Liver (tissue), 9 donors: ENCODE results near the gene COMMD3. TPM values are rescaled to one million over a fixed set of nuclear protein-coding genes. Genes with fewer than 3 reads are reported as not detected.

ENCODE experiments used
- DNase-seq: peaks from one replicate; pipeline ENCODE4 v3.0.0-alpha.2; 2017; ENCODE audit warnings: low spot score
- H3K27ac ChIP-seq, 2 donors: one replicate each; pipeline ENCODE4 v1.7.0; 2013; ENCODE audit warnings: inconsistent platforms in 2 of 2, low read length in 2 of 2, control low read depth in 1 of 2, low read depth in 1 of 2, mild to moderate bottlenecking in 1 of 2
- H3K27me3 ChIP-seq, 4 donors: one replicate each; pipeline versions ENCODE4 v1.6.1 to v1.7.0; 2013; ENCODE audit warnings: low read length in 3 of 4, inconsistent platforms in 1 of 4, mild to moderate bottlenecking in 1 of 4, moderate library complexity in 1 of 4; ENCODE audit not compliant: control insufficient read depth in 4 of 4, insufficient read depth in 4 of 4
- H3K36me3 ChIP-seq, 4 donors: one replicate each; pipeline versions ENCODE4 v1.6.1 to v1.7.0; 2013; ENCODE audit warnings: low read length in 3 of 4, mild to moderate bottlenecking in 3 of 4, low read depth in 1 of 4, moderate library complexity in 1 of 4; ENCODE audit not compliant: control insufficient read depth in 4 of 4, insufficient read depth in 3 of 4
- H3K4me1 ChIP-seq, 4 donors: one replicate each; pipeline versions ENCODE4 v1.6.1 to v1.7.0; 2013; ENCODE audit warnings: low read length in 3 of 4, mild to moderate bottlenecking in 3 of 4, moderate library complexity in 1 of 4; ENCODE audit not compliant: control insufficient read depth in 4 of 4, insufficient read depth in 4 of 4
- H3K4me3 ChIP-seq, 3 donors: one replicate each; pipeline versions ENCODE4 v1.6.1 to v1.7.0; 2013; ENCODE audit warnings: low read length in 3 of 3, control low read depth in 1 of 3, low read depth in 1 of 3, mild to moderate bottlenecking in 1 of 3
- H3K9ac ChIP-seq, 2 donors: one replicate each; pipeline ENCODE4 v1.7.0; 2013; ENCODE audit warnings: low read length in 2 of 2, mild to moderate bottlenecking in 2 of 2, moderate library complexity in 2 of 2, control low read depth in 1 of 2, low read depth in 1 of 2
- H3K9me3 ChIP-seq, 4 donors: one replicate each; pipeline versions ENCODE4 v1.6.1 to v1.7.0; 2013; ENCODE audit warnings: low read length in 3 of 4; ENCODE audit not compliant: control insufficient read depth in 4 of 4
- EGR1 ChIP-seq, 2 donors: IDR thresholded peaks; 2 replicates each; pipeline ENCODE4 v1.6.1; 2016 to 2018; ENCODE audit warnings: antibody characterized with exemption in 2 of 2, low read depth in 2 of 2
- FOXA1 ChIP-seq: IDR thresholded peaks from 2 replicates; pipeline ENCODE4 v1.6.1; 2016; ENCODE audit warnings: antibody characterized with exemption
- FOXA2 ChIP-seq: IDR thresholded peaks from 2 replicates; pipeline ENCODE4 v1.6.1; 2016; ENCODE audit warnings: antibody characterized with exemption
- GABPA ChIP-seq, 2 donors: IDR thresholded peaks in 1 of 2; conservative IDR thresholded peaks in 1 of 2; 2 replicates each; pipeline ENCODE4 v1.6.1; 2016; ENCODE audit warnings: antibody characterized with exemption in 2 of 2, mild to moderate bottlenecking in 1 of 2, moderate library complexity in 1 of 2
- HNF4A ChIP-seq, 2 donors: conservative IDR thresholded peaks; 2 replicates each; pipeline ENCODE4 v1.6.1; 2016; ENCODE audit warnings: antibody characterized with exemption in 2 of 2, mild to moderate bottlenecking in 2 of 2
- HNF4G ChIP-seq: IDR thresholded peaks from 2 replicates; pipeline ENCODE4 v1.6.1; 2016; ENCODE audit warnings: antibody characterized with exemption
- JUND ChIP-seq, 2 donors: IDR thresholded peaks; 2 replicates each; pipeline ENCODE4 v1.6.1; 2016; ENCODE audit warnings: antibody characterized with exemption in 2 of 2
- MAX ChIP-seq: IDR thresholded peaks from 2 replicates; pipeline ENCODE4 v1.6.1; 2016; ENCODE audit warnings: antibody characterized with exemption
- NR2F2 ChIP-seq: IDR thresholded peaks from 2 replicates; pipeline ENCODE4 v1.6.1; 2016; ENCODE audit warnings: antibody characterized with exemption
- RAD21 ChIP-seq, 2 donors: IDR thresholded peaks; 2 replicates each; pipeline ENCODE4 v1.6.1; 2016; ENCODE audit warnings: antibody characterized with exemption in 2 of 2, mild to moderate bottlenecking in 2 of 2
- RXRA ChIP-seq, 2 donors: IDR thresholded peaks; 2 replicates each; pipeline ENCODE4 v1.6.1; 2017 to 2018; ENCODE audit warnings: antibody characterized with exemption in 2 of 2, mild to moderate bottlenecking in 1 of 2
- SP1 ChIP-seq: IDR thresholded peaks from 2 replicates; pipeline ENCODE4 v1.6.1; 2018; ENCODE audit warnings: antibody characterized with exemption, mild to moderate bottlenecking
- TAF1 ChIP-seq: conservative IDR thresholded peaks from 2 replicates; pipeline ENCODE4 v1.6.1; 2016; ENCODE audit warnings: antibody characterized with exemption, mild to moderate bottlenecking
- YY1 ChIP-seq: IDR thresholded peaks from 2 replicates; pipeline ENCODE4 v1.6.1; 2016; ENCODE audit warnings: antibody characterized with exemption, mild to moderate bottlenecking
- ZBTB33 ChIP-seq: IDR thresholded peaks from 2 replicates; pipeline ENCODE4 v1.6.1; 2016; ENCODE audit warnings: antibody characterized with exemption
- WGBS: extraction: QIAGEN DNeasy Blood & Tissue Kit; methylation state at CpG from one replicate; pipeline ENCODE4 v1.1.7; 2013; 5-methylcytosine and 5-hydroxymethylcytosine counted together
- polyA plus RNA-seq, 2 donors: library from polyadenylated mRNA; stranded (reverse) in 1 of 2; unstranded in 1 of 2; fragments of 200-250 nt in 1 of 2; fragments of >200 nt in 1 of 2; fragmentation: Nextera tagmentation in 1 of 2; extraction: Ambion mirVana in 1 of 2; gene quantifications; one replicate each; pipeline versions ENCODE4 v1.2.1 to v1.2.3, GENCODE V29; 2013 to 2015
- total RNA-seq, 2 donors: library from RNA; depleted of rRNA; stranded (reverse); fragments of >200 nt; gene quantifications; one replicate each; pipeline ENCODE4 v1.2.3, GENCODE V29; 2014
- TF ChIP-seq, protein P1 (sequence below): IDR thresholded peaks from 2 replicates; pipeline ENCODE4 v1.6.1; 2016; ENCODE audit warnings: antibody characterized with exemption
- TF ChIP-seq, protein P2 (sequence below): IDR thresholded peaks from 2 replicates; pipeline ENCODE4 v1.6.1; 2016; ENCODE audit warnings: antibody characterized with exemption, mild to moderate bottlenecking
- TF ChIP-seq, protein P3 (sequence below): fragments of 150-350 bp; IDR thresholded peaks from 2 replicates; pipeline ENCODE4 v1.5.1; 2017; ENCODE audit warnings: improper control_type of control experiment, low read depth, low read length; ENCODE audit not compliant: missing input control
- donor health status: healthy.
- donor health status: healthy.
- donor health status: healthy.
- donor health status: healthy.
- donor health status: healthy.

The COMMD3 gene
- total and polyA plus RNA-seq, 4 donors: 18.3 to 62.0 (median 25.8) TPM

GRCh38 chr10:22333167-22333974 is 17.2 kb downstream of the COMMD3 start:
- Histone ChIP-seq H3K4me1 (peaks cover 3 to 29% (median 24%) of the 10 kb centered on the region in 4 donors), H3K9ac (no peak overlapping the region), H3K36me3 (peaks cover 3 to 15% (median 13%) of the 10 kb centered on the region in 4 donors), H3K27me3 (peaks cover 0 to 26% (median 12%) of the 10 kb centered on the region in 4 donors), H3K4me3 (no peak overlapping the region), H3K9me3 (peaks cover 0 to 7% (median 1%) of the 10 kb centered on the region in 4 donors), H3K27ac (no peak overlapping the region)
- no peak for DNase-seq
- 57% methylated on average over 25 of the region's 25 CpGs for WGBS
- TF ChIP-seq RAD21 (IDR thresholded peaks at IDR 0.05) (no peak), MAX (no peak), SP1 (no peak), HNF4G (no peak), YY1 (no peak)
- TF ChIP-seq, protein P1, sequence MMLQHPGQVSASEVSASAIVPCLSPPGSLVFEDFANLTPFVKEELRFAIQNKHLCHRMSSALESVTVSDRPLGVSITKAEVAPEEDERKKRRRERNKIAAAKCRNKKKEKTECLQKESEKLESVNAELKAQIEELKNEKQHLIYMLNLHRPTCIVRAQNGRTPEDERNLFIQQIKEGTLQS: no peak

GRCh38 chr10:22333975-22334282 is 17.7 kb downstream of the COMMD3 start:
- TF ChIP-seq NR2F2: no peak
- TF ChIP-seq HNF4A (conservative IDR thresholded peaks at IDR 0.05): no peak
- TF ChIP-seq EGR1 (IDR thresholded peaks at IDR 0.05; ENCODE audit: low read depth in 2 of 2): no peak
- TF ChIP-seq ZBTB33: no peak
- TF ChIP-seq, protein P2, sequence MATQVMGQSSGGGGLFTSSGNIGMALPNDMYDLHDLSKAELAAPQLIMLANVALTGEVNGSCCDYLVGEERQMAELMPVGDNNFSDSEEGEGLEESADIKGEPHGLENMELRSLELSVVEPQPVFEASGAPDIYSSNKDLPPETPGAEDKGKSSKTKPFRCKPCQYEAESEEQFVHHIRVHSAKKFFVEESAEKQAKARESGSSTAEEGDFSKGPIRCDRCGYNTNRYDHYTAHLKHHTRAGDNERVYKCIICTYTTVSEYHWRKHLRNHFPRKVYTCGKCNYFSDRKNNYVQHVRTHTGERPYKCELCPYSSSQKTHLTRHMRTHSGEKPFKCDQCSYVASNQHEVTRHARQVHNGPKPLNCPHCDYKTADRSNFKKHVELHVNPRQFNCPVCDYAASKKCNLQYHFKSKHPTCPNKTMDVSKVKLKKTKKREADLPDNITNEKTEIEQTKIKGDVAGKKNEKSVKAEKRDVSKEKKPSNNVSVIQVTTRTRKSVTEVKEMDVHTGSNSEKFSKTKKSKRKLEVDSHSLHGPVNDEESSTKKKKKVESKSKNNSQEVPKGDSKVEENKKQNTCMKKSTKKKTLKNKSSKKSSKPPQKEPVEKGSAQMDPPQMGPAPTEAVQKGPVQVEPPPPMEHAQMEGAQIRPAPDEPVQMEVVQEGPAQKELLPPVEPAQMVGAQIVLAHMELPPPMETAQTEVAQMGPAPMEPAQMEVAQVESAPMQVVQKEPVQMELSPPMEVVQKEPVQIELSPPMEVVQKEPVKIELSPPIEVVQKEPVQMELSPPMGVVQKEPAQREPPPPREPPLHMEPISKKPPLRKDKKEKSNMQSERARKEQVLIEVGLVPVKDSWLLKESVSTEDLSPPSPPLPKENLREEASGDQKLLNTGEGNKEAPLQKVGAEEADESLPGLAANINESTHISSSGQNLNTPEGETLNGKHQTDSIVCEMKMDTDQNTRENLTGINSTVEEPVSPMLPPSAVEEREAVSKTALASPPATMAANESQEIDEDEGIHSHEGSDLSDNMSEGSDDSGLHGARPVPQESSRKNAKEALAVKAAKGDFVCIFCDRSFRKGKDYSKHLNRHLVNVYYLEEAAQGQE: no peak
- no peak for TF ChIP-seq FOXA1
- no peak for TF ChIP-seq GABPA (IDR thresholded peaks at IDR 0.05 in 1 of 2, conservative IDR thresholded peaks at IDR 0.05 in 1 of 2)
- TF ChIP-seq FOXA2: no peak
- TF ChIP-seq, protein P3, sequence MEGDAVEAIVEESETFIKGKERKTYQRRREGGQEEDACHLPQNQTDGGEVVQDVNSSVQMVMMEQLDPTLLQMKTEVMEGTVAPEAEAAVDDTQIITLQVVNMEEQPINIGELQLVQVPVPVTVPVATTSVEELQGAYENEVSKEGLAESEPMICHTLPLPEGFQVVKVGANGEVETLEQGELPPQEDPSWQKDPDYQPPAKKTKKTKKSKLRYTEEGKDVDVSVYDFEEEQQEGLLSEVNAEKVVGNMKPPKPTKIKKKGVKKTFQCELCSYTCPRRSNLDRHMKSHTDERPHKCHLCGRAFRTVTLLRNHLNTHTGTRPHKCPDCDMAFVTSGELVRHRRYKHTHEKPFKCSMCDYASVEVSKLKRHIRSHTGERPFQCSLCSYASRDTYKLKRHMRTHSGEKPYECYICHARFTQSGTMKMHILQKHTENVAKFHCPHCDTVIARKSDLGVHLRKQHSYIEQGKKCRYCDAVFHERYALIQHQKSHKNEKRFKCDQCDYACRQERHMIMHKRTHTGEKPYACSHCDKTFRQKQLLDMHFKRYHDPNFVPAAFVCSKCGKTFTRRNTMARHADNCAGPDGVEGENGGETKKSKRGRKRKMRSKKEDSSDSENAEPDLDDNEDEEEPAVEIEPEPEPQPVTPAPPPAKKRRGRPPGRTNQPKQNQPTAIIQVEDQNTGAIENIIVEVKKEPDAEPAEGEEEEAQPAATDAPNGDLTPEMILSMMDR: no peak
- no peak for TF ChIP-seq MAX
- no peak for TF ChIP-seq YY1
- TF ChIP-seq TAF1: no peak
- no peak for TF ChIP-seq RXRA (IDR thresholded peaks at IDR 0.05)
- no peak for TF ChIP-seq JUND (IDR thresholded peaks at IDR 0.05)
- TF ChIP-seq RAD21 (IDR thresholded peaks at IDR 0.05): no peak
- no peak for TF ChIP-seq SP1
- WGBS: 52% methylated on average over 16 of the region's 16 CpGs
- Histone ChIP-seq H3K27ac (no peak overlapping the region), H3K4me3 (no peak overlapping the region), H3K9me3 (peaks cover 0 to 7% (median 1%) of the 10 kb centered on the region in 4 donors), H3K4me1 (peaks cover 3 to 29% (median 24%) of the 10 kb centered on the region in 4 donors), H3K36me3 (peaks cover 3 to 13% (median 12%) of the 10 kb centered on the region in 4 donors), H3K9ac (no peak overlapping the region), H3K27me3 (peaks cover 0 to 31% (median 12%) of the 10 kb centered on the region in 4 donors)
- no peak for DNase-seq
